DOHH2 (cell line): ENCODE data around the gene CSNK2A2.

Experiments used
- CTCF ChIP-seq: fragments of 200-600 bp; sonication (generic); IDR thresholded peaks from one replicate; pipeline ENCODE4 v1.5.1; 2014; ENCODE audit warnings: antibody characterized with exemption, mild to moderate bottlenecking, low read depth, low read length; ENCODE audit not compliant: poor library complexity, severe bottlenecking
- EZH2phosphoT487 ChIP-seq: fragments of 200-600 bp; sonication (generic); IDR thresholded peaks from 2 replicates; pipeline ENCODE4 v1.6.1; 2017; ENCODE audit warnings: borderline replicate concordance, mild to moderate bottlenecking, antibody characterized with exemption, low read length, moderate library complexity, mixed read lengths

- TF ChIP-seq CTCF = no peak
- no peak for TF ChIP-seq EZH2phosphoT487
Observed at GRCh38 chr16:58200004-58200797, 2.3 kb upstream of the CSNK2A2 start.
